ENCODE results near the gene C3orf18. TPM values are rescaled to one million over a fixed set of nuclear protein-coding genes. Genes with fewer than 3 reads are reported as not detected.
A peak's percentile ranks its signal among the peaks of the same experiment; 100 is the strongest.

Gene C3orf18
- total and polyA plus RNA-seq, 9 of the 15 experiments (the other 6 are each of a cell fraction or from before 2014, with no cell fraction given) = 0.01 to 2.3 (median 0.94) TPM

- Histone ChIP-seq H4K20me1 (replicated peaks; ENCODE audit: control insufficient read depth, insufficient read depth, low read length) (no peaks in the 10 kb centered on the region), H3K9me1 (ENCODE audit: control insufficient read depth, insufficient read depth, low read length) (no peaks in the 10 kb centered on the region), H2AFZ (ENCODE audit: low read depth, low read length) (peak overlapping the region; percentile 82), H3K9me3 (replicated peaks; ENCODE audit: control insufficient read depth, insufficient read depth, low read depth, low read length) (no peaks in the 10 kb centered on the region), H3K4me1 (replicated peaks in 1 of 2; ENCODE audit: control insufficient read depth in 2 of 2, insufficient read depth in 2 of 2, low read length in 2 of 2) (peaks cover 34 to 58% of the 10 kb centered on the region in 2 experiments), H3K36me3 (ENCODE audit: control insufficient read depth, insufficient read depth, low read length) (no peaks in the 10 kb centered on the region), H3K79me2 (ENCODE audit: control insufficient read depth, insufficient read depth, low read length) (no peaks in the 10 kb centered on the region), H3K4me2 (ENCODE audit: insufficient read depth, low read length) (peak overlapping the region; percentile 69), H3K27ac (ENCODE audit: extremely low read depth, low read depth, low read length) (peak overlapping the region; percentile 80), H3K9ac (ENCODE audit: insufficient read depth in 1 of 2, low read depth in 2 of 2, low read length in 2 of 2) (peak overlapping the region; percentile 30 to 46), H3K4me3 (no peak overlapping the region), H3K27me3 (ENCODE audit: control insufficient read depth in 2 of 2, insufficient read depth in 2 of 2, low read length in 2 of 2) (no peaks in the 10 kb centered on the region)
- ATAC-seq = peak; percentile 91
- in situ Hi-C loops (cut with MboI) (no loop called here), intact Hi-C loops (cut with micrococcal nuclease) (loop anchor here (5.0 kb wide), 3 partner anchors 102 to 192 kb away; partner anchors contain the start of gene ZMYND10)
- 8% methylated on average over 7 of the region's 18 CpGs for WGBS (ENCODE audit: insufficient coverage, low coverage, missing lambda C conversion rate)
- peak; percentile 91 for FAIRE-seq
- DNase-seq (ENCODE audit: extremely low read depth in 1 of 4, low spot score in 3 of 4) = peak; percentile 94 to 96 (median 95)
- CTCF ChIA-PET (ENCODE audit: low intra/inter-chr PET ratio) = no interaction called here
- BruUV-seq (replicated peaks) = no TSS peak
- POLR2A ChIA-PET = interaction anchor here (0.7 kb wide), 1 partner anchor 33 kb away, joined by 4 read pairs; no protein-coding TSS in a partner anchor
- TF ChIP-seq CBX5 (IDR thresholded peaks at IDR 0.05; ENCODE audit: borderline replicate concordance, low read depth) = no peak
- TF ChIP-seq ZNF239 (CRISPR knock-in tag; IDR thresholded peaks at IDR 0.05) = no peak
- peak; percentile 84 for TF ChIP-seq L3MBTL2 (IDR thresholded peaks at IDR 0.05)
- no peak for TF ChIP-seq NFIX (CRISPR knock-in tag; IDR thresholded peaks at IDR 0.05; ENCODE audit: low read depth)
- TF ChIP-seq HDAC3 (IDR thresholded peaks at IDR 0.05; ENCODE audit: borderline replicate concordance, partially characterized antibody) = peak; percentile 47
- no peak for TF ChIP-seq HCFC1 (IDR thresholded peaks at IDR 0.05; ENCODE audit: low read depth, low read length)
- no peak; the same call in 1 of the 2 replicates for TF ChIP-seq PHF21A (IDR thresholded peaks at IDR 0.05; ENCODE audit: borderline replicate concordance, low read depth)
- no peak for TF ChIP-seq ZNF778 (CRISPR knock-in tag; IDR thresholded peaks at IDR 0.05)
- no peak for TF ChIP-seq HES1 (IDR thresholded peaks at IDR 0.05; ENCODE audit: low read depth)
- no peak for TF ChIP-seq ZNF253 (CRISPR knock-in tag; conservative IDR thresholded peaks at IDR 0.05)
- peak; percentile 93 for TF ChIP-seq BHLHE40 (IDR thresholded peaks at IDR 0.05; ENCODE audit: low read length)
- peak; percentile 52; the same call in 1 of the 2 replicates for TF ChIP-seq JUND (IDR thresholded peaks at IDR 0.05; ENCODE audit: borderline replicate concordance, low read depth, low read length)
- TF ChIP-seq JUND (tag; IDR thresholded peaks at IDR 0.05; ENCODE audit: borderline replicate concordance, low read depth, low read length) = no peak
- TF ChIP-seq, protein P1, sequence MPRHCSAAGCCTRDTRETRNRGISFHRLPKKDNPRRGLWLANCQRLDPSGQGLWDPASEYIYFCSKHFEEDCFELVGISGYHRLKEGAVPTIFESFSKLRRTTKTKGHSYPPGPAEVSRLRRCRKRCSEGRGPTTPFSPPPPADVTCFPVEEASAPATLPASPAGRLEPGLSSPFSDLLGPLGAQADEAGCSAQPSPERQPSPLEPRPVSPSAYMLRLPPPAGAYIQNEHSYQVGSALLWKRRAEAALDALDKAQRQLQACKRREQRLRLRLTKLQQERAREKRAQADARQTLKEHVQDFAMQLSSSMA (CRISPR knock-in tag; IDR thresholded peaks at IDR 0.05) = no peak
- no peak for TF ChIP-seq NCOA6 (IDR thresholded peaks at IDR 0.05)
- TF ChIP-seq ZNF57 (CRISPR knock-in tag; IDR thresholded peaks at IDR 0.05) = no peak
- no peak for TF ChIP-seq CCAR2 (IDR thresholded peaks at IDR 0.05; ENCODE audit: low read depth, low read length)
- TF ChIP-seq, protein P2, sequence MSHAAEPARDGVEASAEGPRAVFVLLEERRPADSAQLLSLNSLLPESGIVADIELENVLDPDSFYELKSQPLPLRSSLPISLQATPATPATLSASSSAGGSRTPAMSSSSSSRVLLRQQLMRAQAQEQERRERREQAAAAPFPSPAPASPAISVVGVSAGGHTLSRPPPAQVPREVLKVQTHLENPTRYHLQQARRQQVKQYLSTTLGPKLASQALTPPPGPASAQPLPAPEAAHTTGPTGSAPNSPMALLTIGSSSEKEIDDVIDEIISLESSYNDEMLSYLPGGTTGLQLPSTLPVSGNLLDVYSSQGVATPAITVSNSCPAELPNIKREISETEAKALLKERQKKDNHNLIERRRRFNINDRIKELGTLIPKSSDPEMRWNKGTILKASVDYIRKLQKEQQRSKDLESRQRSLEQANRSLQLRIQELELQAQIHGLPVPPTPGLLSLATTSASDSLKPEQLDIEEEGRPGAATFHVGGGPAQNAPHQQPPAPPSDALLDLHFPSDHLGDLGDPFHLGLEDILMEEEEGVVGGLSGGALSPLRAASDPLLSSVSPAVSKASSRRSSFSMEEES (CRISPR knock-in tag; IDR thresholded peaks at IDR 0.05) = no peak
- TF ChIP-seq ZNF436 (CRISPR knock-in tag; IDR thresholded peaks at IDR 0.05) = no peak
- peak; percentile 95 for TF ChIP-seq DPF2 (IDR thresholded peaks at IDR 0.05)
- TF ChIP-seq ELF1 (tag; IDR thresholded peaks at IDR 0.05) = peak; percentile 57
These were observed 27.9 kb downstream of the C3orf18 start for GRCh38 chr3:50539356-50540286.
